Embryonic facial prominence (tissue), 1 donor: ENCODE measurements around the gene TNFAIP8L1.
"Not testable (repeated sequence)": the region's sequence is repeated elsewhere in the genome, so short reads cannot be mapped to it uniquely, and the experiment has no call there.

Experiments
- DNase-seq: peaks from one replicate; pipeline ENCODE4 v3.0.0-alpha.2; 2016; ENCODE audit errors: extremely low spot score

Gene TNFAIP8L1

DNA sequence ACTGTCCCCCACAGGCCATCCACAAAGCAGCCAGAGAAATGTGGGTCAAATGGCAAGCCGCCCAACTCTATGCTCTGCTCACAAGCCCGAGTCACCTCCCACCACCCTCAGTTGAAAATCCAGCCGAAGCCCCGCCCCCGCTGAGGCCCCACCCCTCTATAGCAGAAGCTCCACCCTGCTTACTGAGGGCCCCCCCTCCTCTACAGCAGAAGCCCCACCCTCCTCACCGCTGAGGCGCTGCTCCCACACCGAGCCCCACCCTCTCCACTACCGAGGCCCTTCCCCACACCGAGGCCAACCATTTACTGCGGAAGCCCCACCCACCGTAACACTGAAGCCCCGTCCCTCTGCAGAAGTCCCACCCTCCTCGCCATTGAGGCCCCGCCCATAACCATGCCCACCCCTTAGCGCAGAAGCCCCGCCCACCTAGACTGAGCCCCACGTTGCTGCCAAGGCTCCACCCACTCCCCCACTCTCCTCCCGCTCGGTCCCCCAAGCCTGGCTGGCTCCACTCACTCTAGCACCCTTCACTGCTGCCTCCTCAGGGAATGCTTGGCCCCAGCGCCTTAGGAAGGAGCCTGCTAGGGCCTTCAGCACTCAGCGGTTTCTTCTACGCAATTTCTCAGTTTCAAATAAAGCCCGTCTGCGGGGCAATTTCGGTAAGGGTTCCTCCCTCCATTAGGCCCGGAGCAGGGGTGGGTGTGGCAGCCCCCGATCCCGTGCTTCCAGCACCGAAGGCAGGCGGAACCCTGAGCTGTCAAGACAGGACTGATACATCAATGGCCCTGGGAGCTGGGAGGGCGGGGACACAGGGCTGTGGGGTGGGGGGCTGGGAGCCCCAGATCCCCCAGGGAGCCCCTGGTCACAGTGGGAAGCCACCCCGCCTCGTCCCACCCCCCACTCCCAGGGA, 39.8 kb downstream of the TNFAIP8L1 start:
- no peak for DNase-seq

GRCh38 chr19:4680021-4680420, 40.7 kb downstream of the TNFAIP8L1 start:
- DNase-seq, result not testable (repeated sequence)

- DNase-seq, result no peak
Observed at GRCh38 chr19:4682417-4683200, 43.3 kb downstream of the TNFAIP8L1 start.

DNA sequence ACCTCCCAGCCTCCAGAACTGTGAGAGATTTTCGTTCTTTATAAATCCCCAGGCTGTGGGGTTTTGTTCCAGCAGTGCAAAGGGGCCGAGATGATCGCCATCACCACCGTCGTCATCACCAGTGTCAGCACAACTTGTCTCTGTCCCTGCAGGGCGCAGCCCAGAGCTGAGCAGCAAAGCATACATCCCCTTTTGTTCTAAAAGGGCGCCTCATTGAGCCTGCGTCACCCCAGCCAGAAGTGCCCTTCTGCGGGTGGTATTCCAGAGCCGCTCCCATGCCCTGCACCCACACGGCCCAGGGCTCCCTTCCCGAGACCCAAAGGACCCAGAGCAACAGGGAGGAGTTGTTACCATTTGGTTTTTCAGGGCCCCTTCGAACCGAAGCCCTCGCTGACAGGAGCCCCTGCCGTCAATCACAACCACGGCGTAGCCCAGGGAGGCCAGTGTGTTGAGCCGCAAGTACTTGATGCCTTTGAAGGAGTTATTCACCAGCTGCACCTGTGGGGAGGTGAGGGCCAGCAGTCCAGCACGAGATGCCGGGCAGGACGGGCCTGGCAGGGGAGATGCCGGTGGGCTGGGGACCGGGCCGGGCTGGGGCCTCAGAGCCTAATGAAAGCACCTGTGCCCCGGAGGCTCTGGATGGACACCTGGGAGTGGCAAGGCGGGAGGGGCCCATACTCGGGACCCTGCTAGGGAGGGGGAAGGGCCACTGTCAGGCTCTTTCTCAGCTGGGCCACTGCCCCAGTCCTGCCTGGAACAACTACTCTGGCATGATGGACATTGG, 45.2 kb downstream of the TNFAIP8L1 start:
- no peak for DNase-seq

DNA sequence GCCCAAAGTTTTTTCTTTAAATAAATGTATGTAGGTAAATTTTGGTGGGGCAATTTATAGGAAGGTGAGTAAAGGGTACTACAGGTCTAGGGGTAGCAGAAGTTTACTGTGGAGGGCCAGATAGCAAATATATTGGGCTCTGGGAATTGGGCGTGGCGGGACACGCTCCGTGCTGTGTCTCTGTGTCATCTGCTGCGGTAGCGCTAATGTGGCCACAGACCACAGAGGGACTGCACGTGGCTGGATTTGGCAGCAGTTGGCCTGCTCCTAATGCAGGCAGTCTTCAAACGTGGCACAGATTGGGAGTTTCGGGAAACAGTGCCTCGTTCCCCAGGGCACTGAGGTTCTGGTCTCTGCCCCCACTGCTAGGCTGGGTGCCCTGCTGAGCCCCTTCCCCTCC, 47.4 kb downstream of the TNFAIP8L1 start:
- no peak for DNase-seq

GRCh38 chr19:4687396-4687795, 48.1 kb downstream of the TNFAIP8L1 start:
- no peak for DNase-seq

DNA sequence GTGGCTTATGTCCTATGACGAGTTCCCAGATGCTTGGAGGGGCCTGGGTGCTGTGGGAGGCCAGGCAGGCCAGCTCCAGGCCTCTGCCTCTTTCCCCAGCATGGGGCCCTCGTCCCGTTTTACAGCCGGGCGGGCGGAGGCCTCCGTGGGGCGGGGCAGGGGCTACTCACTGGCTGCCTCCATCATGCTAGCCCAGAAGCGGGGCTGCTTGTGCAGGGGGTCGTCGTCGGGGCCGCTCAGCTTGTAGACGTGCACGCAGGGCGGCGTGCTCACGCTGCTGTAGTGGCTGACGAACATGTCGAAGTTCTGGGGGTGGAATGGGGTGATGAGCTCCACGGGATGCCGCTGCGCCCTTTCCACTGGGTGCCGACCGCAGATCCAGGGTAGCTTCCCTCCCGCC, 49.3 kb downstream of the TNFAIP8L1 start:
- no peak for DNase-seq

DNA sequence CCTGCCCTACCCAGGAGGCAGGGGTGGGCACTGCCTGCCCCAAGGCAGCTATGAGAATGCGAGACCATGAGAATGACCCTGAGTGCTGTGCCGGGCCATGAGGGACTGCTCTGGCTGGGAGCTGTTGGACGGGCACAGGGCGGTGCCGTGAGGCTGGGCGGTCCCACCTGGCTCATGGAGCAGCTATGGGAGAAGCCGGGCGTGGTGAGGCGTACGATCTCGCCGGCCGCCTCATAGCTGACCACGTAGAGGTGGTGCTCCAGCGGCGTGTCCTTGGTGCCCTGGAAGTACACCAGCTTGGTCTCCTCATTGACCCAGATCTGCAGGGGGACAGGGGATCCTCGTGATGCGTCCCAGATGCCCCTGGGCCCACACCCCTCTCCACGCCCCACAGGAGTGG, 50.1 kb downstream of the TNFAIP8L1 start:
- DNase-seq, result no peak

- DNase-seq, result no peak
Observed at GRCh38 chr19:4690361-4690760, 51.0 kb downstream of the TNFAIP8L1 start.

- DNase-seq, result no peak
Observed at GRCh38 chr19:4691373-4691772, 52.1 kb downstream of the TNFAIP8L1 start.

DNA sequence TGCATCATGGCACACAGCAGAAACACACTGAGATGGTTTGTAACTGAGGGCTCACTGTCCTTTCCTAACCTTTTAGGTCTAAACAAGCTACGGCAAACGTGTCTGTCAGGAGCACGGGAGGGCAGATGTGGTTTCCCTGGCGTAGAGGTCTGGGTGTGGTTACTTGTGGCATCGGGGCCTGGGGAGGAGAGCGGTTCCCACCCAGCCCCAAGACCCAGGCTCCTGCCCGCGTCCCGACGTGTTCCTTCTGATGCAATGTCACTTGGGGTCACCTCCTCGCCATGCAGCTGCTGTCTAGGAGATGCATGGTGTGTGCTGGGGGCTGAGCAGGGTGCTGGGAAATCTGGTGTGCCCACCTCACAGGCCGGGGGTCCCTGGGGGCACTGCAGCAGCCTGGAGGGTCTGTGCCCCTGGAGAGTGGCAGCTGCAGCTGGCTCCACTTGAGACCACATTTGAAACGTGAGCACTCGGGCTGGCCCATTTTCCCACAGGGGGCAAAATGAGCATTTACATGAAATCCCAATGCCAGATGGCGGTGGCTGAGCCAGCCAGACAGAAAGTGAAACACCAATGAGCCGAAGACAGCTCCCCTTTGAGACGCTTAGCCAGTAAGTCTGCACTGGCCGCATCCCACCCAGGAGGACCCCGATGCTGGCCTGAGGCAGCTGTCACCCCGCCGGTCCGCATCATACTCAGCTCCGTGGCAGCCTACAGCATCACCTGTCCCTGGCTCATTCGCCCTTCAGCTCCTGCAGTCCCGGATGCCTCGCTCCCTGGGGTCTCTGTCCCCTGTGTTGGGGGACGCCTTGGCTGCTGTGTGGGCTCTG, 53.1 kb downstream of the TNFAIP8L1 start:
- no peak for DNase-seq

DNA sequence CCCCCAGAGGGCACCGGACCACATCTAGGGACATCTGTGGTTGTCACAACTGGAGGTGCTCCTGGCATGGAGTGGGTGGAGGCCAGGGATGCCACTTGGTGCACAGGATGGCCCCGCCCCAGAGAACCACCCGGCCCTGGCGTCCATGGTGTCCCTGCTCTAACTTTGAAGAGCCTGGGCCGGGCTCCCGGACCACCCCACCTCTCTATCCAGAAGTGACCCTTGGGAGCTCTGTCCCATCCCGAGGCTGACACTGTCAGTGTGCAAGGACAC, 53.7 kb downstream of the TNFAIP8L1 start:
- no peak for DNase-seq

- DNase-seq, result no peak
Observed at GRCh38 chr19:4693471-4694121, 54.3 kb downstream of the TNFAIP8L1 start.

DNA sequence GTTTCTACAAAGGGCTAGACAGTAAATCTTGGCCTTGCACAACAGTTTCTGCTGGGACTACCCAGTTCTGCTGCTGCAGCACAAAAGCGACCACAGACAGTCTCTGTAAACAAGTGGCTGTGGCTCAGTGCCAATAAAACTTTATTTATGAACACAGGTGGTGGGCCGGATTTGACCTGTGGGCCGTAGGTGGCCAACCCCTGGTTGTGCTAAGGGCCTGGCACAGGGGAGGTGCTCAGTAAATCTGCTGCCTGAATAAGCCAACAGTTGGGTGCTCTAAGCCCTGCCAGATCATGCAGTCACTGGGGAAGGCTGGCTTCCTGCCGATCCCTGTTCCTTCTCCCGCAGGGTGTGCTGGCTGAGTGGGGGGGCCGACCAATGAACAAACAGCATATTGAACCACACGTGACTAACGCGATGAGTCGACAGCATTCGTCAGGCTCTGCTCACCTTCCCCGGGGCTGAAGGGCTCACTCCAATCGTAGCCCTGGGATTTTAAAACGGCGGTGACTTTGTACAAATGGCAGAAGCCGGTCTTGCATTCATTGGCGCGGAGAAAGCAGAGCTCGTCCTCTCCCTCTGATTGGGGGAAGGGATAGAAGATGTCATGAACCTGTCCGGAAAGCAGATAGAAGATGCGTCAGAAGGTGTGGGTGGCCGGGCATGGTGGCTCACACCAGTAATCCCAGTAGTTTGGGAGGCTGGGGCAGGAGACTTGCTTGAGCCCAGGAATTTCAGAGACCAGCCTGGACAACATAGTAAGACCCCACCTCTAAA, 55.1 kb downstream of the TNFAIP8L1 start:
- no peak for DNase-seq

DNA sequence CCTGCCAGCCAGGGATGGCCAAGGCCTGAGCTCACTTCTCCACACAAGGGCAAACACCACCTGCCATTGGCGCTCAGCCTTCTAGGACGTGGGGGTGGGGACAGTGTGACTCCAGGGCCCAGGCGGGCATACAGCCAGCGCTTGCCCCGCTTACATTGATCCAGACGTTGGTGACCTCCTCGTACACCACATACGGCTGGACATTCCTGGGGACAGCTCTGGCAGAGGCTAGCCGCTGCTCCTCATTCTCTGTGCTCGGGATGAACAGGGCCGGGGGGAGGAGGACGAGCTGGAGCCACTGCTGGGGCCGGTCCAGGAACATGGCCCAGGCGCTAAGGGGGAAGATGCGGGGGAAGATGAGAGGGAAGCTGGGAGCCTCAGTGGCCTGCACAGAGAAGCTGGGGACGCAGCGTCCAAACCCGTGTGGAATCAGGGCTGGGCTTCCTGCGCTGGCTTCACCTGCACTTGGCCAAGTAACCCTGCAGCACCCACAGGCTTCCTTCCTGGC, 56.0 kb downstream of the TNFAIP8L1 start:
- no peak for DNase-seq

DNA sequence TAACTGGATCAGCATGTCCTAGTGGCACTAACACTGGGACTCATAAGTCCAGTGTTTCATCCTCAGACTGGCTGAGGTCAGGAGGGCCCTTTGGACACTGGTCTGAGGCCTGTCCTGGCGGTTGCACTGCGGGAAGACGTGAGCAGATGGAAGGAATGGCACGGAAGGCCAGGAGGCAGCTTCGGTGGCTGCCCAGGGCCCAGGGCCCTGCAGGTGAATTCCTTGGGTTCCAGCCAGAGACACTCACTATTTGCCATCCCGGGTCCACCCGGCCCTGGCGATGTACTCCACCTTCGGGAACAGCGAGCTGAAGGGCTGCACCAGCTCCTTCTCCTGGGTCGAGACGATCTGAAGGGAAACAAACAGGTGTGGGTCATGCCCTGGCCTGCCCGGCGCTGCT, 58.0 kb downstream of the TNFAIP8L1 start:
- no peak for DNase-seq

- no peak for DNase-seq
Observed at GRCh38 chr19:4699826-4700692, 60.7 kb downstream of the TNFAIP8L1 start.

GRCh38 chr19:4700693-4700970, 61.3 kb downstream of the TNFAIP8L1 start:
- no peak for DNase-seq

GRCh38 chr19:4701557-4701956, 62.2 kb downstream of the TNFAIP8L1 start:
- no peak for DNase-seq
